ENCODE results near the gene SLC24A3.
"Not testable (repeated sequence)": the region's sequence is repeated elsewhere in the genome, so short reads cannot be mapped to it uniquely, and the experiment has no call there.

Gene SLC24A3

GRCh38 chr20:19658137-19658536, 445.7 kb downstream of the SLC24A3 start:
- DNase-seq = no peak

- DNase-seq = no peak
Measured at GRCh38 chr20:19659448-19659847, 447.0 kb downstream of the SLC24A3 start.

- DNase-seq = no peak
Measured at GRCh38 chr20:19660808-19661378, 448.5 kb downstream of the SLC24A3 start.

- DNase-seq = peak; percentile 21
Measured at GRCh38 chr20:19661717-19662636, 449.5 kb downstream of the SLC24A3 start.

- no peak for DNase-seq
Measured at GRCh38 chr20:19662637-19662995, 450.2 kb downstream of the SLC24A3 start.

GRCh38 chr20:19668418-19668817, 456.0 kb downstream of the SLC24A3 start:
- DNase-seq = no peak

- DNase-seq = no peak
Measured at GRCh38 chr20:19670829-19671228, 458.4 kb downstream of the SLC24A3 start.

- no peak for DNase-seq
Measured at GRCh38 chr20:19671374-19671773, 458.9 kb downstream of the SLC24A3 start.

- no peak for DNase-seq
Measured at GRCh38 chr20:19672498-19672897, 460.1 kb downstream of the SLC24A3 start.

- DNase-seq = no peak
Measured at GRCh38 chr20:19673575-19673974, 461.1 kb downstream of the SLC24A3 start.

- no peak for DNase-seq
Measured at GRCh38 chr20:19676202-19676601, 463.8 kb downstream of the SLC24A3 start.

- no peak for DNase-seq
Measured at GRCh38 chr20:19677336-19677735, 464.9 kb downstream of the SLC24A3 start.

- DNase-seq = not testable (repeated sequence)
Measured at GRCh38 chr20:19678591-19678990, 466.1 kb downstream of the SLC24A3 start.

GRCh38 chr20:19679900-19680495, 467.6 kb downstream of the SLC24A3 start:
- DNase-seq = no peak

- no peak for DNase-seq
Measured at GRCh38 chr20:19682249-19682648, 469.8 kb downstream of the SLC24A3 start.

- DNase-seq = no peak
Measured at GRCh38 chr20:19683188-19683587, 470.7 kb downstream of the SLC24A3 start.

- DNase-seq = no peak
Measured at GRCh38 chr20:19683822-19684221, 471.4 kb downstream of the SLC24A3 start.

- DNase-seq = no peak
Measured at GRCh38 chr20:19688031-19688806, 475.8 kb downstream of the SLC24A3 start.

GRCh38 chr20:19690462-19690861, 478.0 kb downstream of the SLC24A3 start:
- no peak for DNase-seq

- DNase-seq = no peak
Measured at GRCh38 chr20:19691125-19691524, 478.7 kb downstream of the SLC24A3 start.

- no peak for DNase-seq
Measured at GRCh38 chr20:19692100-19692499, 479.7 kb downstream of the SLC24A3 start.

- DNase-seq = peak; percentile 53
Measured at GRCh38 chr20:19692685-19693119, 480.3 kb downstream of the SLC24A3 start.

- no peak for DNase-seq
Measured at GRCh38 chr20:19693508-19693907, 481.1 kb downstream of the SLC24A3 start.

All from activated naive CD4-positive, alpha-beta T cell treated with Interleukin-2 at 50 U/mL for 16 hours (primary cell).